ENCODE measurements around the gene PCDHGA12. TPM values are rescaled to one million over a fixed set of nuclear protein-coding genes. Genes with fewer than 3 reads are reported as not detected.
"Not testable (repeated sequence)": the region's sequence is repeated elsewhere in the genome, so short reads cannot be mapped to it uniquely, and the experiment has no call there.

Gene PCDHGA12
- total RNA-seq, 1 donor from 2014 or later, result 2.9 TPM

DNA sequence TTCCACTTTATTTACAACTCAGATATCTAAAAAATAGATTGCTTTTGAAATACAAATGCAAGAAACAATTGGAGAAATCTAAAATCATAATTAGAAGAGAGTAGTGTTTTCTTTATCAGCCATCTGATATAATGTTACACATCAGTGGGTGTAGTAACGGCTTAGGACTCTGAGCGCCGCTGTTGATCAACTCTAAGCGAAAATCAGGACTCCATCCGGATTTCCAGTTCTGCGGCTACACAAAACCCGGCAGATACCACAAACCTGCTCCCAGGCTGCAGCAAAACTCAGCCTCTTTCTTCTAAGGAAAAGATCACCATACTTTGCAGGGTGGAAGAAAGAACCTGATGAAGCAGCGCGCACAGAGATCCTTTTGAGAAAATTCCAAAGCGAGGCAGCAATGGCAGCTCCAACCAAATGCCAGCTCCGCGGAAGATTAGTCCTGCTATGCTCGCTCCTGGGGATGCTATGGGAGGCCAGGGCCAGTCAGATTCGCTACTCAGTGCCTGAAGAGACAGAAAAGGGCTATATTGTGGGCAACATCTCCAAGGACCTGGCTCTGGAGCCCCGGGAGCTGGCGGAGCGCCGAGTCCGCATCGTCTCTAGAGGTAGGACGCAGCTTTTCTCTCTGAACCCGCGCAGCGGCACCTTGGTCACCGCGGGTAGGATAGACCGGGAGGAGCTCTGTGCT is 27.6 kb upstream of the PCDHGA12 start, which contains the start of gene PCDHGA9:
TSS of gene PCDHGA9 (plus strand) at position 226 of the 691 bp plus-strand sequence. CDS start at position 401, 175 bp downstream.
- no peak within 1 kb of the TSS for H3K4me3 Mint-ChIP-seq (ENCODE audit: low read depth)
- H3K36me3 Mint-ChIP-seq (ENCODE audit: insufficient read depth), result peaks cover 41% of the 10 kb centered on the region
- no peaks in the 10 kb centered on the region for H3K27me3 Mint-ChIP-seq
- DNase-seq (ENCODE audit: low spot score, unreplicated experiment), result no peak
- no peaks in the 10 kb centered on the region for H3K4me1 Mint-ChIP-seq (ENCODE audit: low read depth)
- H3K9me3 Mint-ChIP-seq (ENCODE audit: low read depth), result peaks cover 45% of the 10 kb centered on the region
- TF ChIP-seq, protein P1, sequence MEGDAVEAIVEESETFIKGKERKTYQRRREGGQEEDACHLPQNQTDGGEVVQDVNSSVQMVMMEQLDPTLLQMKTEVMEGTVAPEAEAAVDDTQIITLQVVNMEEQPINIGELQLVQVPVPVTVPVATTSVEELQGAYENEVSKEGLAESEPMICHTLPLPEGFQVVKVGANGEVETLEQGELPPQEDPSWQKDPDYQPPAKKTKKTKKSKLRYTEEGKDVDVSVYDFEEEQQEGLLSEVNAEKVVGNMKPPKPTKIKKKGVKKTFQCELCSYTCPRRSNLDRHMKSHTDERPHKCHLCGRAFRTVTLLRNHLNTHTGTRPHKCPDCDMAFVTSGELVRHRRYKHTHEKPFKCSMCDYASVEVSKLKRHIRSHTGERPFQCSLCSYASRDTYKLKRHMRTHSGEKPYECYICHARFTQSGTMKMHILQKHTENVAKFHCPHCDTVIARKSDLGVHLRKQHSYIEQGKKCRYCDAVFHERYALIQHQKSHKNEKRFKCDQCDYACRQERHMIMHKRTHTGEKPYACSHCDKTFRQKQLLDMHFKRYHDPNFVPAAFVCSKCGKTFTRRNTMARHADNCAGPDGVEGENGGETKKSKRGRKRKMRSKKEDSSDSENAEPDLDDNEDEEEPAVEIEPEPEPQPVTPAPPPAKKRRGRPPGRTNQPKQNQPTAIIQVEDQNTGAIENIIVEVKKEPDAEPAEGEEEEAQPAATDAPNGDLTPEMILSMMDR (IDR thresholded peaks at IDR 0.05; ENCODE audit: unreplicated experiment), result no peak
- H3K27ac Mint-ChIP-seq, result no peak within 1 kb of the TSS

DNA sequence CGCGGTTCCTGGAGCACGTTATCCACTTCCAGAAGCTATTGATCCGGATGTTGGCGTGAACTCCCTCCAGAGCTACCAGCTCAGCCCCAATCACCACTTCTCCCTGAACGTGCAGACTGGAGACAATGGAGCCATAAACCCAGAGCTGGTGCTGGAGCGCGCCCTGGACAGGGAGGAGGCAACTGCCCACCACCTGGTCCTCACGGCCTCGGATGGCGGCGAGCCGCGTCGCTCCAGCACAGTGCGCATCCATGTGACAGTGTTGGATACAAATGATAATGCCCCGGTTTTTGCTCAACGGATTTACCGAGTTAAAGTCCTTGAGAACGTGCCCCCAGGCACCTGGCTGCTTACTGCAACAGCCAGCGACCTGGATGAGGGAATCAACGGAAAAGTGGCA is 26.9 kb upstream of the PCDHGA12 start:
- peaks cover 48% of the 10 kb centered on the region for H3K9me3 Mint-ChIP-seq (ENCODE audit: low read depth)

DNA sequence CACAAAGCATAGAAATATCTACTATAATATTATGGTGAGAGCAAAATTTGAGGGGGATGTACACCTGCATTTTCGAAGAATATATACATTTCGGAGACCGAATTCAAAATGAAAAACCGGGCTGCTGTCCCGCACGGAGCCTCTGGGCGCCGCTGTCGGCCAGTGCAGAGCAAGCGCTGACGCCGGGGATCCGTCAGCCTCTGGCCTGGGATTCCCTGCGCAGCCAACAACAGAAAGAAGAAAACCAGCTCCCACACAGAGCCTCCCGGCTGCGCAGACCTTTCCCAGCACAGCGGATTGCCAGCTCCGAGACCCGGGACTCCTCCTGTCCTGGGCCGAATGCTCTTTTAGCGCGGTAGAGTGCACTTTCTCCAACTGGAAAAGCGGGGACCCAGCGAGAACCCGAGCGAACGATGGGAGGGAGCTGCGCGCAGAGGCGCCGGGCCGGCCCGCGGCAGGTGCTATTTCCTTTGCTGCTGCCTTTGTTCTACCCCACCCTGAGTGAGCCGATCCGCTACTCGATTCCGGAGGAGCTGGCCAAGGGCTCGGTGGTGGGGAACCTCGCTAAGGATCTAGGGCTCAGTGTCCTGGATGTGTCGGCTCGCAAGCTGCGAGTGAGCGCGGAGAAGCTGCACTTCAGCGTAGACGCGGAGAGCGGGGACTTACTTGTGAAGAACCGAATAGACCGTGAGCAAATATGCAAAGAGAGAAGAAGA is 22.4 kb upstream of the PCDHGA12 start, which contains the start of gene PCDHGB6:
TSS of gene PCDHGB6 (plus strand) at position 232 of the 716 bp plus-strand sequence. CDS start at position 414, 182 bp downstream.
- Mint-ChIP-seq H3K4me3 (ENCODE audit: low read depth) (peak within 1 kb of the TSS; percentile 86), H3K27ac (peak within 1 kb of the TSS; percentile 98), H3K36me3 (ENCODE audit: insufficient read depth) (peaks cover 47% of the 10 kb centered on the region), H3K9me3 (ENCODE audit: low read depth) (peaks cover 43% of the 10 kb centered on the region)
- H3K27me3 Mint-ChIP-seq; H3K4me1 Mint-ChIP-seq (ENCODE audit: low read depth): not testable (repeated sequence)
- TF ChIP-seq, protein P1 (IDR thresholded peaks at IDR 0.05; ENCODE audit: unreplicated experiment), result peak; percentile 74
- DNase-seq (ENCODE audit: low spot score, unreplicated experiment), result peak; percentile 51

More for the DNA sequence above, 26.9 kb upstream of the PCDHGA12 start:
- peaks cover 45% of the 10 kb centered on the region for H3K36me3 Mint-ChIP-seq (ENCODE audit: insufficient read depth)
- TF ChIP-seq, protein P1 (IDR thresholded peaks at IDR 0.05; ENCODE audit: unreplicated experiment), result no peak
- DNase-seq (ENCODE audit: low spot score, unreplicated experiment), result no peak
- H3K4me3 Mint-ChIP-seq (ENCODE audit: low read depth), result no peak overlapping the region
- H3K27me3 Mint-ChIP-seq, result no peaks in the 10 kb centered on the region
- H3K4me1 Mint-ChIP-seq (ENCODE audit: low read depth), result peaks cover 2% of the 10 kb centered on the region
- no peak overlapping the region for H3K27ac Mint-ChIP-seq

DNA sequence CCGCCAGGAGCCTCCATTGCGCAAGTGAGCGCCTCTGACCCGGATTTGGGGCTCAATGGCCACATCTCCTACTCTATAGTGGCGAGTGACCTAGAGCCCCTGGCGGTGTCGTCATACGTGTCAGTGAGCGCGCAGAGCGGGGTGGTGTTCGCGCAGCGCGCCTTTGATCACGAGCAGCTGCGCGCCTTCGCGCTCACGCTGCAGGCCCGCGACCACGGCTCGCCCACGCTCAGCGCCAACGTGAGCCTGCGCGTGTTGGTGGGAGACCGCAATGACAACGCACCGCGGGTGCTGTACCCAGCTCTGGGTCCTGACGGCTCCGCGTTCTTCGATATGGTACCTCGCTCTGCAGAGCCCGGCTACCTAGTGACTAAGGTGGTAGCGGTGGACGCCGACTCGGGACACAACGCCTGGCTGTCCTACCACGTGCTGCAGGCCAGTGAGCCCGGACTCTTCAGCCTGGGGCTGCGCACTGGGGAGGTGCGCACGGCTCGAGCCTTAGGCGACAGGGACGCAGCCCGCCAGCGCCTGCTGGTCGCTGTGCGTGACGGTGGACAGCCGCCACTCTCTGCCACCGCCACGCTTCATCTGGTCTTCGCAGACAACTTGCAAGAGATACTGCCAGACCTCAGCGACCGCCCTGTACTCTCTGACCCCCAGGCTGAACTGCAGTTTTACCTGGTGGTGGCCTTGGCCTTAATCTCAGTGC is 20.6 kb upstream of the PCDHGA12 start:
- H3K4me3 Mint-ChIP-seq (ENCODE audit: low read depth), result no peak overlapping the region
- no peak for DNase-seq (ENCODE audit: low spot score, unreplicated experiment)
- no peaks in the 10 kb centered on the region for H3K27me3 Mint-ChIP-seq
- peaks cover 44% of the 10 kb centered on the region for H3K9me3 Mint-ChIP-seq (ENCODE audit: low read depth)
- TF ChIP-seq, protein P1 (IDR thresholded peaks at IDR 0.05; ENCODE audit: unreplicated experiment), result no peak
- H3K27ac Mint-ChIP-seq, result peak overlapping the region; percentile 93
- H3K4me1 Mint-ChIP-seq (ENCODE audit: low read depth), result peaks cover 2% of the 10 kb centered on the region
- peaks cover 57% of the 10 kb centered on the region for H3K36me3 Mint-ChIP-seq (ENCODE audit: insufficient read depth)

DNA sequence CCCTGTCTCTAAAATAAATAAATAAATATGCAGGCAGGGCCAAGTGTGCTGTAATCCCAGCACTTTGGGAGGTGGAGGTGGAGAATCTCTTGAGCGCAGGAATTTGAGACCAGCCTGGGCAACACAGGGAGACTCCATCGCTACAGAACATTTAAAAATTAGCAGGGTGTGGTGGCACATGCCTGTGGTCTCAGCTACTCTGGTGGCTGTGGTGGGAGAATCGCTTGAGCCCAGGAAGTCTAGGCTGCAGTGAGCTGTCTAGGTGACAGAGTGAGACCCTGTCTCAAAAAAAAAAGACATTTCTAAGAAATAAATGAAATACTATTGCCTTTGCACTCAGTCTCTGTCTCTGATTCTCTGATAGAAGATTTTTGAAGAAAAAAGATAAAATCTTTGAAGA is 18.7 kb upstream of the PCDHGA12 start:
- peaks cover 62% of the 10 kb centered on the region for H3K36me3 Mint-ChIP-seq (ENCODE audit: insufficient read depth)
- peaks cover 2% of the 10 kb centered on the region for H3K4me1 Mint-ChIP-seq (ENCODE audit: low read depth)
- H3K4me3 Mint-ChIP-seq (ENCODE audit: low read depth), result no peak overlapping the region
- no peak for DNase-seq (ENCODE audit: low spot score, unreplicated experiment)
- H3K27me3 Mint-ChIP-seq, result no peaks in the 10 kb centered on the region
- H3K9me3 Mint-ChIP-seq (ENCODE audit: low read depth), result peaks cover 48% of the 10 kb centered on the region
- H3K27ac Mint-ChIP-seq, result no peak overlapping the region
- TF ChIP-seq, protein P1 (IDR thresholded peaks at IDR 0.05; ENCODE audit: unreplicated experiment), result no peak

Measured in progenitor cell of endocrine pancreas (in vitro differentiated cells).